Activated CD8-positive, alpha-beta T cell treated with anti-CD3 and anti-CD28 coated beads for 36 hours (primary cell): Measurements from ENCODE around the gene CLIP2. TPM values are rescaled to one million over a fixed set of nuclear protein-coding genes. Genes with fewer than 3 reads are reported as not detected.
"Not testable (repeated sequence)": the region's sequence is repeated elsewhere in the genome, so short reads cannot be mapped to it uniquely, and the experiment has no call there.

Experiments used
- ATAC-seq: fragments of 200-7000 bp; cut with Tn5 transposase; one replicate; pipeline ENCODE4 v1.10.0; 2021; ENCODE audit warnings: mild to moderate bottlenecking, moderate library complexity
- CTCF ChIA-PET: fragments of 350-600 bp; sonication (Branson Sonifier 250); formaldehyde crosslinking; loops from one replicate; lab custom pipeline; 2021; ENCODE audit warnings: antibody characterized with exemption; lab: Charles Lee
- POLR2A ChIA-PET: fragments of 350-600 bp; sonication (Branson Sonifier 250); formaldehyde crosslinking; loops from one replicate; lab custom pipeline; 2021; ENCODE audit warnings: antibody characterized with exemption; lab: Charles Lee
- DNase-seq: peaks from one replicate; pipeline ENCODE4 v3.0.0-alpha.2; 2020
- H3K27ac Mint-ChIP-seq: one replicate; pipeline ENCODE4 v1.8.0; 2021; ENCODE audit warnings: mild to moderate bottlenecking, mixed read lengths
- H3K27me3 Mint-ChIP-seq: one replicate; pipeline ENCODE4 v1.8.0; 2021; ENCODE audit warnings: mixed read lengths
- H3K36me3 Mint-ChIP-seq: one replicate; pipeline ENCODE4 v1.8.0; 2021; ENCODE audit warnings: low read depth, mixed read lengths
- H3K4me1 Mint-ChIP-seq: one replicate; pipeline ENCODE4 v1.8.0; 2021; ENCODE audit warnings: low read depth, mixed read lengths
- H3K4me3 Mint-ChIP-seq: one replicate; pipeline ENCODE4 v1.8.0; 2021; ENCODE audit warnings: mild to moderate bottlenecking, moderate library complexity, mixed read lengths
- H3K9me3 Mint-ChIP-seq: one replicate; pipeline ENCODE4 v1.8.0; 2021; ENCODE audit warnings: mixed read lengths
- CTCF ChIP-seq: fragments of 200-600 bp; IDR thresholded peaks from one replicate; pipeline ENCODE4 v1.8.0; 2022; ENCODE audit warnings: antibody characterized with exemption, mild to moderate bottlenecking
- intact Hi-C: fragments of 100-400 bp; cut with micrococcal nuclease; formaldehyde crosslinking; loops from one replicate; pipeline ENCODE4 v1.10.0; 2022
- total RNA-seq, 2 experiments: library from RNA; stranded (reverse); gene quantifications; one replicate each; pipeline ENCODE4 v1.2.3, GENCODE V29; 2021

CLIP2 gene
- total RNA-seq, 2 experiments from 2014 or later, result 1.3 to 1.4 TPM

GRCh38 chr7:74418538-74418937 is 129.3 kb downstream of the CLIP2 start:
- Mint-ChIP-seq H3K4me1 (no peaks in the 10 kb centered on the region), H3K27ac (no peak overlapping the region), H3K27me3 (no peaks in the 10 kb centered on the region), H3K4me3 (no peak overlapping the region), H3K9me3 (no peaks in the 10 kb centered on the region), H3K36me3 (no peaks in the 10 kb centered on the region)
- DNase-seq, result no peak
- TF ChIP-seq CTCF, result no peak
- CTCF ChIA-PET, result interaction anchor here (0.7 to 3.0 kb wide), 10 partner anchors 7 to 148 kb away, joined by 3 to 20 read pairs (median 4); no protein-coding TSS in a partner anchor
- POLR2A ChIA-PET, result no interaction called here
- intact Hi-C loops, result loop anchor here (5.0 kb wide), 2 partner anchors 129 to 149 kb away; no protein-coding TSS in a partner anchor
- no peak for ATAC-seq

DNA sequence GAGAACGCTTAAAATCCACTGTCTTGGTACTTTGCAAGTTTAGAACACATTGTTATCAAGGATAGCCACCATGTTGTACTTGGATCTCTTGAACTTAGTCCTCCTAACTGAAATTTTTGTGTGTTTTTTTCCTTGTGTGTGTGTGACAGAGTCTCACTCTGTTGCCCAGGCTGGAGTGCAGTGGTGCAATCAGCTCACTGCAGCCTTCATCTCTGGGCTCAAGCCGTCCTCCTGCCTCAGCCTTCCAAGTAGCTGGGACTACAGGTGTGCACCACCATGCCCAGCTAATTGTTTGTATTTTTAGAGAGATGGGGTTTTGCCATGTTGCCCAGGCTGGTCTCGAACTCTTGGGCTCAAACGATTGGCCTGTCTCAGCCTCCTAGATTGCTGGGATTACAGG is 130.0 kb downstream of the CLIP2 start:
- H3K27me3 Mint-ChIP-seq, H3K4me1 Mint-ChIP-seq, H3K4me3 Mint-ChIP-seq, H3K36me3 Mint-ChIP-seq, DNase-seq, ATAC-seq, H3K27ac Mint-ChIP-seq, POLR2A ChIA-PET, H3K9me3 Mint-ChIP-seq: not testable (repeated sequence)
- CTCF ChIA-PET, result interaction anchor here (1.9 to 3.0 kb wide), 2 partner anchors 18 to 147 kb away, joined by 4 to 20 read pairs; no protein-coding TSS in a partner anchor
- intact Hi-C loops, result loop anchor here (5.0 kb wide), 2 partner anchors 128 to 148 kb away; no protein-coding TSS in a partner anchor

DNA sequence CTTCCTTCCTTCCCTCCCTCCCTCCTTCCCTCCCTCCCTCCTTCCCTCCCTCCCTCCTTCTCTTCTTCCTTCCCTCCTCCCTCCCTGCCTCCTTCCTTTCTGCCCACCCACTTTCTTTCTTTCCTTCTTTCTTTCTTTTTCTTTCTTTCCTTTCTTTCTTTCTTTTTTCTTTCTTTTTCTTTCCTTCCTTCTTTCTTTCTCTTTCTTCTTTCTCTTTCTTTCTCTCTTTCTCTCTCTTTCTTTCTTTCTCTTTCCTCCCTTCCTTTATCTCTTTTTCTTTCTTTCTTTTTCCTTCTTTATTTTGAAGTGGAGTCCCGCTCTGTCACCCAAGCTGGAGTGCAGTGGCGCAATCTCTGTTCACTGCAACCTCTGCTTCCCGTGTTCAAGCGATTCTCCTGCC is 130.8 kb downstream of the CLIP2 start:
- intact Hi-C loops, result no loop called here
- no peaks in the 10 kb centered on the region for H3K4me1 Mint-ChIP-seq
- no peak for DNase-seq
- no peak for ATAC-seq
- TF ChIP-seq CTCF, result peak; percentile 29
- ChIA-PET POLR2A (no interaction called here), CTCF (interaction anchor here (1.6 to 3.0 kb wide), 3 partner anchors 19 to 214 kb away, joined by 4 to 20 read pairs (median 4); no protein-coding TSS in a partner anchor)
- no peaks in the 10 kb centered on the region for H3K36me3 Mint-ChIP-seq
- H3K4me3 Mint-ChIP-seq, result no peak overlapping the region
- no peaks in the 10 kb centered on the region for H3K9me3 Mint-ChIP-seq
- H3K27me3 Mint-ChIP-seq, result no peaks in the 10 kb centered on the region
- no peak overlapping the region for H3K27ac Mint-ChIP-seq

DNA sequence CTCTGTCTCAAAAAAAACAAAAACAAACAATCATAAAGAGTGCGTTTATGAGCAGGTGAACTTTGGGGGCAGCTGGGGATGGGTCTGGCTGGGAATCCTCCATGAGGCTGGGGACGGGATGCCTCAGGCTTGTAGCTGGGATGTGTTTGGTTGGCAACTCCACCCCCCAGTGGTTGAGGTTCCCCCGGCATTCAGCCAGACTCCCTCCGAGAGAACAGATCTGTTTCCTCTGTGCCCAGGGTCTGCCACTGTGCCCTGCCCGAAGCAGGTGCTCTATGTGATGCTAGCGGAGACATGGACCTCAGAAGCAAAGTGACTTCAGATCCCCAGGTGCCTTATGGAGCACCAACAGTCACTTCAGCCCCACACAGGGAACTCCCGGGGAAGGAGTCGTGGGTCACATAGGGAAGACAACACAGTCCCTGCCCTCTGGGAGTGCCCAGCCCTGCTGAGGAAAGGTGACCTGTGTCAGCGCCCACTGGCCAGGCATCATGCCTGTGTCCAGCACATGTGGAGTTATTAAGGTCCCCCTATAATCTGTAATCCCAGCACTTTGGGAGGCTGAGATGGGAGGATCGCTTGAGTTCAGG is 135.2 kb downstream of the CLIP2 start:
- Mint-ChIP-seq H3K27ac (no peak overlapping the region), H3K4me1 (no peaks in the 10 kb centered on the region), H3K4me3 (no peak overlapping the region), H3K36me3 (no peaks in the 10 kb centered on the region), H3K27me3 (no peaks in the 10 kb centered on the region), H3K9me3 (no peaks in the 10 kb centered on the region)
- TF ChIP-seq CTCF, result no peak
- ChIA-PET POLR2A (no interaction called here), CTCF (interaction anchor here (1.2 kb wide), 1 partner anchor 25 kb away, joined by 3 read pairs; no protein-coding TSS in a partner anchor)
- intact Hi-C loops, result no loop called here
- DNase-seq (no peak), ATAC-seq (no peak)

DNA sequence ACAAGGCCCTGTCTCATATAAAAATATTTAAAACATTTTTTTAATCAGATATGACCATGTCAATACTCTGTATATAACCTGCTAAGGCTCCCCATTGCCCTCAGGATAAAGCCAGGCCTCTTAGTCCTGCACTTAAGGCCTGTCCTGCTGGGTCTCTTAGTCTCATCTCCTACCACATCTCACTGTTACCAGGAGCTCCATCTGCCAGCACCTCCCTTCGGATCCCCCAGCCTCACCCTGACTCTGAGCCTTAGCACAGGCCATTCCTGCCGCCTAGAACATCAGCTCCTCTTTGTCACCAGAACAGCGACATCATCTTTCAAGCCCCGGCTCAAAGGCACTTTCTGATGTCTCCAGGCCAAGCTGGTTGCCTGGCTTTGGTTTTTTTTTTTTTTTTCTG is 138.8 kb downstream of the CLIP2 start:
- no peak overlapping the region for H3K4me3 Mint-ChIP-seq
- no peaks in the 10 kb centered on the region for H3K4me1 Mint-ChIP-seq
- no peaks in the 10 kb centered on the region for H3K27me3 Mint-ChIP-seq
- no peak for DNase-seq
- H3K27ac Mint-ChIP-seq, result no peak overlapping the region
- POLR2A ChIA-PET, result no interaction called here
- CTCF ChIA-PET, result interaction anchor here (1.2 to 2.2 kb wide), 3 partner anchors 10 to 27 kb away, joined by 3 to 7 read pairs (median 5); no protein-coding TSS in a partner anchor
- H3K9me3 Mint-ChIP-seq, result no peaks in the 10 kb centered on the region
- TF ChIP-seq CTCF, result no peak
- H3K36me3 Mint-ChIP-seq, result no peaks in the 10 kb centered on the region
- intact Hi-C loops, result no loop called here
- no peak for ATAC-seq
